Naive B cell (primary cell): ENCODE measurements around the gene STX10. TPM values are rescaled to one million over a fixed set of nuclear protein-coding genes. Genes with fewer than 3 reads are reported as not detected.
A peak's percentile ranks its signal among the peaks of the same experiment; 100 is the strongest.
"Not testable (repeated sequence)": the region's sequence is repeated elsewhere in the genome, so short reads cannot be mapped to it uniquely, and the experiment has no call there.

Experiments
- ATAC-seq, 2 donors: fragments of 150-1000 bp; cut with Tn5 transposase; 2 replicates each; pipeline ENCODE4 v1.10.0; 2021; ENCODE audit warnings: low read depth in 2 of 2, mild to moderate bottlenecking in 2 of 2, moderate library complexity in 2 of 2
- DNase-seq: peaks from one replicate; pipeline ENCODE4 v3.0.0; 2022
- H3K27ac Mint-ChIP-seq, 6 donors: one replicate each; pipeline ENCODE4 v1.8.0; 2020 to 2022; ENCODE audit warnings: mild to moderate bottlenecking in 6 of 6, mixed read lengths in 6 of 6, moderate library complexity in 5 of 6, inconsistent platforms in 2 of 6
- H3K27me3 Mint-ChIP-seq, 3 donors: one replicate each; pipeline ENCODE4 v1.8.0; 2021 to 2022; ENCODE audit warnings: mixed read lengths in 3 of 3, mild to moderate bottlenecking in 1 of 3
- H3K36me3 Mint-ChIP-seq, 2 donors: one replicate each; pipeline ENCODE4 v1.8.0; 2020 to 2022; ENCODE audit warnings: mixed read lengths in 2 of 2, inconsistent platforms in 1 of 2, mild to moderate bottlenecking in 1 of 2
- H3K4me1 Mint-ChIP-seq, 3 donors: one replicate each; pipeline ENCODE4 v1.8.0; 2020 to 2022; ENCODE audit warnings: mixed read lengths in 3 of 3, inconsistent platforms in 1 of 3, mild to moderate bottlenecking in 1 of 3, moderate library complexity in 1 of 3
- H3K4me3 Mint-ChIP-seq, 8 donors: one replicate each; pipeline ENCODE4 v1.8.0; 2020 to 2022; ENCODE audit warnings: mild to moderate bottlenecking in 8 of 8, mixed read lengths in 8 of 8, moderate library complexity in 8 of 8, inconsistent platforms in 2 of 8
- H3K9me3 Mint-ChIP-seq, 7 donors: one replicate each; pipeline ENCODE4 v1.8.0; 2020 to 2022; ENCODE audit warnings: mixed read lengths in 7 of 7, mild to moderate bottlenecking in 5 of 7, inconsistent platforms in 2 of 7, moderate library complexity in 1 of 7
- polyA plus RNA-seq, 6 donors: library from polyadenylated mRNA; unstranded; fragments of 300-500 nt; fragmentation: Illumina TruSeq; gene quantifications; one replicate each; pipeline ENCODE4 v1.2.3, GENCODE V29; 2021; ENCODE audit warnings: low read depth in 6 of 6

Gene STX10, protein sequence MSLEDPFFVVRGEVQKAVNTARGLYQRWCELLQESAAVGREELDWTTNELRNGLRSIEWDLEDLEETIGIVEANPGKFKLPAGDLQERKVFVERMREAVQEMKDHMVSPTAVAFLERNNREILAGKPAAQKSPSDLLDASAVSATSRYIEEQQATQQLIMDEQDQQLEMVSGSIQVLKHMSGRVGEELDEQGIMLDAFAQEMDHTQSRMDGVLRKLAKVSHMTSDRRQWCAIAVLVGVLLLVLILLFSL
- 10 to 100 TPM; 48.2 to 84.3 (median 60.0) TPM for polyA plus RNA-seq

DNA sequence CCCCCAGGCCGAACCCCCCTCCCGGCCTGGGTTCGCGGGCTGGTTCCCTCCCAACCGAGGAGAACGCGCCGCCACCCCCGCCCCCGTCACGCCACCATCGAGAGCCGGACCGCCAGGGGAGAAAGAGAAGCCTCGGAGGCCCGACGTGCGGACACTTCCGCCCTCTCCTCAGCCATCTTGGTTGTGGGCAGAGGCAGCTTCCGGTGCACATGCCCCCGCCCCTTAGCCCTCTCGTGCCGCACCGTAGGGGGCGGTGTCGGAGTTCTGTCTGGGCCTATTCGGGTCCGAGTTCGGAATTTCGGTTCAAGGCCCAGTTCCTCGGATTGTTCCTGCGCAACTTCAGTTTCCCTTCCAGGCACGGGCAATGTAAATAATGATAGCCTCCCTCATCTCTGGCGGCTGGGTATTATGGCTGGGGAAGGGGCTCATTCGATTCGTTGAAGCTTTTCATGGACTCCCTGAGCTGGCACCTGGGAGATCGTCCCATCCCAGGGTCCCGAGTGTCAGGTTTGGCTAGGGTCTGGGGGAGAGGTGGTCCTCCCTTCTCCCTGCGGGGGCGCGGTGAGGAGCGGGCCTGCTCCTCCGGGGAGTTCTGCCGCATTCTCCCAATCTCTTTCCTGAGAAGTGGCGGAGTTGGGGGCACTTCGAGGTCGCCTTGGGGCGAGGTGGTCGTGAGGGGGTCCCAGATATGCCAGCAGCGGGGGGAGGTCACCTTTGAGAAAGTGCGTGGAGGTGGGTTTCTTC is at the start of gene STX10, which contains the start of gene IER2:
TSS of gene STX10 (minus strand) at position 189 of the 744 bp plus-strand sequence. CDS start 202 bp downstream, outside the sequence.
TSS of gene IER2 (plus strand) at position 225 of the 744 bp plus-strand sequence. CDS start 2,776 bp downstream, outside the sequence.
- H3K9me3 Mint-ChIP-seq, result peaks cover 0 to 6% (median 0%) of the 10 kb centered on the region in 7 donors
- peak; percentile 93 for DNase-seq
- peak within 1 kb of the TSS; percentile 89 to 99 (median 98) for H3K4me3 Mint-ChIP-seq
- H3K27ac Mint-ChIP-seq, result peak within 1 kb of the TSS; percentile 99 to 100 (median 100)
- peaks cover 17 to 24% of the 10 kb centered on the region in 2 donors for H3K36me3 Mint-ChIP-seq
- peak; percentile 51 to 52 for ATAC-seq
- H3K4me1 Mint-ChIP-seq, result peaks cover 36 to 62% (median 36%) of the 10 kb centered on the region in 3 donors
- H3K27me3 Mint-ChIP-seq, result peaks cover 0 to 3% (median 0%) of the 10 kb centered on the region in 3 donors

DNA sequence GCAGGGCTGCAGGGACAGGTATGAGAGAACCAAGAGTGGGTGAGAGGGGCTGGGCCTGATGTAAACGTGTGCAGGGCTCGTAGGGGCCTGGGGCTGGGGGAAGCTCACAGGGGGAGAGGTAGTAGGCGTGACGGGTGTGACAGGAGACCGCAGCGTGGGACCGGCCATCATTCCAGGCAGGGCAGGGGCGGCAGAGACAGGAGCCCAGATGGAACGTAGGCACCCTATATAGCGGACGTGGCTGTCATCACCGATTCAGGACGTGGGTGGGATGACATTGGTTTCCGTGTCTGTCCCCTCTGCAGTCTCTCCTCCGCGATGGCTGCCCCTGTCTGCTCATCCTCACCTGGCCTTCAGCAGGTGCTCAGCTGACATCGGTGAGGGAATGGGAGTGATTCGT is 48.5 kb upstream of the STX10 start:
- H3K36me3 Mint-ChIP-seq, result no peaks in the 10 kb centered on the region
- peak overlapping the region in 1 of 8 donors; percentile 35 for H3K4me3 Mint-ChIP-seq
- ATAC-seq (no peak), DNase-seq (no peak)
- no peaks in the 10 kb centered on the region for H3K27me3 Mint-ChIP-seq
- peaks cover 0 to 1% (median 0%) of the 10 kb centered on the region in 7 donors for H3K9me3 Mint-ChIP-seq
- H3K4me1 Mint-ChIP-seq, result peaks cover 11 to 21% (median 21%) of the 10 kb centered on the region in 3 donors
- peak overlapping the region in 2 of 6 donors; percentile 32 to 52 for H3K27ac Mint-ChIP-seq

DNA sequence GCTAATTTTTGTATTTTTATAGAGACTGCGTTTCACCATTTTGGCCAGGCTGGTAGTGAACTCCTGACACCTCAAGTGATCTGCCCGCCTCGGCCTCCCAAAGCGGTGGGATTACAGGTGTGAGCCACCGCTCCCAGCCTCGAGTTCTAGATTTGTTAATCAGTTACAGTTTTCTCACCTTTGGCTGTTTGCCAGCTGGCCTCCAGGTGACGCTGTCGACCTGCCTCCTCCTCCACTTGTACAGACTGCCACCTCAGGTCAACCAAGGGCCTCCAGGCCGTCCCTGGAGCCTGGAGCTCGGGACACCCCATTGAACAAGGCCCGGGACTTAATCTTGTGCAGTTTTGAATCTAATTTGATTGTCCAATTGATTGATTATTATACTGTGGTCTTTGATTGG is 45.5 kb upstream of the STX10 start:
- H3K27ac Mint-ChIP-seq, result peak overlapping the region in 3 of 6 donors; percentile 50 to 77 (median 58)
- no peaks in the 10 kb centered on the region for H3K36me3 Mint-ChIP-seq
- ATAC-seq, result peak; percentile 60 to 71
- no peaks in the 10 kb centered on the region for H3K27me3 Mint-ChIP-seq
- peaks cover 13 to 36% (median 28%) of the 10 kb centered on the region in 3 donors for H3K4me1 Mint-ChIP-seq
- peak overlapping the region in 4 of 8 donors; percentile 30 to 84 (median 46) for H3K4me3 Mint-ChIP-seq
- peak; percentile 46 for DNase-seq
- peaks cover 0 to 2% (median 0%) of the 10 kb centered on the region in 7 donors for H3K9me3 Mint-ChIP-seq

DNA sequence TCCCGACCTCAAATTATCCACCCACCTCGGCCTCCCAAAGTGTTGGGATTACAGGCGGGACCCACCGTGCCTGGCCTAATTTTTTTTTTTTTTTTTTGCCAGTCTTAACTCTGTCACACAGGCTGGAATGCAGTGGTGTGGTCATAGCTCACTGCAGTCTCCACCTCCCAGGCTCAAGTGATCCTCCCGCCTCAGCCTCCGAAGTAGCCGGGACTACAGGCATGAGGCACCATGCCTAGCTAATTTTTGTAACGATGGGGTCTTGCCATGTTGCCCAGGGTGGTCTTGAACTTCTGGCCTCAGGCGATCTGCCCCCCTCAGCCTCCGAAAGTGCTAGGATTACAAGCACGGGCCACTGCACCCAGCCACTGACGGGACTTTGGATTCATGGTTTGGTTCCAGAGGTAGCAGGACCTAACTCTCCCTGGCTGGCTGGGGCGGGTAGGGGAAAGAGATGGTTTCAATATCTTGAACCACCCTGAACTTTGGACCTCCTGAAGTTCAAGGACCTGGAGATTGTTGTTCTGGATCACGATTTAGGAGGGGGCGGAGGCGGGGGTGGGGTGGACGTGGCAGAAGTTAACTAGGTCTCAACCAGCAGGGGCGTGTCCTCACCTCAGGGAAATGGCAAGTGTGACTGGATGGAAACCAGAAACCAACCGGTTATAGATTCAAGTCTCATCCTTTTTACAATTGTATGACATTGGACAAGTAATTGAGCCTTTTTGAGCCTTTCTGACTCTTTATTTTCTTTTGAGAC is 40.8 kb upstream of the STX10 start:
- ATAC-seq (no peak), DNase-seq (no peak)
- H3K27ac Mint-ChIP-seq, result peak overlapping the region in 1 of 6 donors; percentile 24
- peaks cover 18 to 66% (median 33%) of the 10 kb centered on the region in 3 donors for H3K4me1 Mint-ChIP-seq
- peaks cover 0 to 2% (median 0%) of the 10 kb centered on the region in 7 donors for H3K9me3 Mint-ChIP-seq
- H3K27me3 Mint-ChIP-seq, result no peaks in the 10 kb centered on the region
- no peak overlapping the region for H3K4me3 Mint-ChIP-seq
- no peaks in the 10 kb centered on the region for H3K36me3 Mint-ChIP-seq

DNA sequence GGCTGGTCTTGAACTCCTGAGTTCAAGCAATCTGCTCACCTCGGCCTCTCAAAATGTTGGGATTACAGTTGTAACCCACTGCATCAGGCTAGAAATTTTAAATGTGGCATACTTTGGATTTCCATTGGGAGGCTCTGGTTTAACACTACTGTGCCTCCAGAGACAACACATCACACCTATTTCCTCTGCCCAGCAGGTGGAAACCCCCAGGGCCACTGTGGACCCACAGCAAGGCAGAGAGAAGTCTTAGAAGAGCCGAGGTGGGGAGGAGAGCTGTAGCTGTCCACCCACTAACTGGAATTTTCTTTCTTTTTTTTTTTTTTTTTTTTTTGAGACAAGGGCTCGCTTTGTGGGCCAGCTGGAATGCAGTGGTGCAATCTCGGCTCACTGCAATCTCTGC is 39.4 kb upstream of the STX10 start:
- Mint-ChIP-seq H3K27ac (peak overlapping the region in 2 of 6 donors; percentile 38 to 41), H3K9me3 (peaks cover 0 to 2% (median 0%) of the 10 kb centered on the region in 7 donors), H3K4me3 (peak overlapping the region in 2 of 8 donors; percentile 20 to 44), H3K36me3 (no peaks in the 10 kb centered on the region), H3K4me1 (peaks cover 12 to 57% (median 31%) of the 10 kb centered on the region in 3 donors), H3K27me3 (no peaks in the 10 kb centered on the region)
- peak in 1 of 2 donors; percentile 35 for ATAC-seq
- no peak for DNase-seq

DNA sequence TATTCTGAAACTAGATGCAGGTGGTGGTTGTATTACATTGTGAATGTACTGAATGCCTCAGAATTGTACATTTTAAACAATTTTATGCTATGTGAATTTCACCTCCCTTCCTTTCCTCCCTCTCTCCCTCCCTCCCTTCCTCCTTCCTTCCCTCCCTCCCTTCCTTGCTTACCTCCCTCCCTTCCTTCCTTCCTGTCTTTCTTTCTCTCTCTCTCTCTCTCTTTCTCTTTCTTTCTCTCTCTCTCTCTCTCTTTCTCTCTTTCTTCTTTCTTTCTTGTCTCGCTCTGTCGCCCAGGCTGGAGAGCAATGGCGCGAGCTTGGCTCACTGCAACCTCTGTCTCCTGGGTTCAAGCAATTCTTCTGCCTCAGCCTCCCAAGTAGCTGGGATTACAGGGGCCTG is 37.2 kb upstream of the STX10 start:
- Mint-ChIP-seq H3K4me3 (peak overlapping the region in 2 of 8 donors; percentile 59 to 66), H3K9me3 (no peaks in the 10 kb centered on the region), H3K4me1 (peaks cover 7 to 48% (median 21%) of the 10 kb centered on the region in 3 donors), H3K27me3 (no peaks in the 10 kb centered on the region), H3K27ac (peak overlapping the region; percentile 5 to 90 (median 76)), H3K36me3 (no peaks in the 10 kb centered on the region)
- ATAC-seq, result no peak
- no peak for DNase-seq

DNA sequence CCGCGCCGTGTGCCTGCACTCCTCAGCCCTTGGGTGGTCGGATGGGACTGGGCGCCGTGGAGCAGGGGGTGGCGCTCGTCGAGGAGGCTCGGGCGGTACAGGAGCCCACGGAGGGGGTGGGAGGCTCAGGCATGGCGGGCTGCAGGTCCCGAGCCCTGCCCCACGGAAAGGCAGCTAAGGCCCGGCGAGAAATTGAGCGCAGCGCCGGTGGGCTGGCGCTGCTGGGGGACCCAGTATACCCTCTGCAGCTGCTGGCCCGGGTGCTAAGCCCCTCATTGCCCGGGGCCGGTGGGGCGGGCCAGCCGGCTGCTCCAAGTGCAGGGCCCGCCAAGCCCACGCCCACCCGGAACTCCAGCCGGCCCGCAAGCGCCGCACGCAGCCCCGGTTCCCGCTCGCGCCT is 36.5 kb upstream of the STX10 start:
- not testable (repeated sequence) for H3K27me3 Mint-ChIP-seq, ATAC-seq, H3K36me3 Mint-ChIP-seq, H3K27ac Mint-ChIP-seq, H3K4me3 Mint-ChIP-seq, DNase-seq, H3K9me3 Mint-ChIP-seq
- peaks cover 13 to 54% (median 28%) of the 10 kb centered on the region in 3 donors for H3K4me1 Mint-ChIP-seq

DNA sequence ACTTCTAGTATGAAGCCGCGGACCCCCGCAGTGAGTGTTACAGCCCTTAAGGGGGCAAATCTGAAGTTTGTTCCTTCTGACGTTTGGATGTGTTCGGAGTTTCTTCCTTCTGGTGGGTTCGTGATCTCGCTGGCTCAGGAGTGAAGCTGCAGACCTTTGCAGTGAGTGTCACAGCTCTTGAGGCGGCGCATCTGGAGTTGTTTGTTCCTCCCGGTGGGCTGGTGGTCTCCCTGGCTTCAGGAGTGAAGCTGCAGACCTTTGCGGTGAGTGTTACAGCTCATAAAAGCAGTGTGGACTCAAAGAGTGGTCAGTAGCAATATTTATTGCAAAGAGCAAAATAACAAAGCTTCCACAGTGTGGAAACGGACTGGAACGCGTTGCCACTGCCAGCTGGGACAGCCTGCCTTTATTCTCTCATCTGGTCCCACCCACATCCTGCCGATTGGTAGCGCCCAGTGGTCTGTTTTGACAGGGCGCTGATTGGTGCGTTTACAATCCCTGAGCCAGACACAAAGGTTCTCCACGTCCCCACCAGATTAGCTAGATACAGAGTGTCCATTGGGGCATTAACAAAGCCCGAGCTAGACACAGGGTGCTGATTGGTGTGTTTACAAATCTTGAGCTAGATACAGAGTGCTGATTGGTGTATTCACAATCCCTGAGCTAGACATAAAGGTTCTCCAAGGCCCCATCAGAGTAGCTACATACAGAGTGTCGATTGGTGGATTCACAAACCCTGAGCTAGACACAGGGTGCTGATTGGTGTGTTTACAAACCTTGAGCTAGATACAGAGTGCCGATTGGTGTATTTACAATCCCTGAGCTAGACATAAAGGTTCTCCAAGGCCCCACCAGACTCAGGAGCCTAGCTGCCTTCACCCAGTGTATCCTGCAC is 35.8 kb upstream of the STX10 start:
- H3K4me3 Mint-ChIP-seq, result peak overlapping the region in 1 of 8 donors; percentile 29
- peaks cover 15 to 53% (median 30%) of the 10 kb centered on the region in 3 donors for H3K4me1 Mint-ChIP-seq
- not testable (repeated sequence) for DNase-seq, ATAC-seq, H3K27me3 Mint-ChIP-seq, H3K27ac Mint-ChIP-seq, H3K36me3 Mint-ChIP-seq, H3K9me3 Mint-ChIP-seq

DNA sequence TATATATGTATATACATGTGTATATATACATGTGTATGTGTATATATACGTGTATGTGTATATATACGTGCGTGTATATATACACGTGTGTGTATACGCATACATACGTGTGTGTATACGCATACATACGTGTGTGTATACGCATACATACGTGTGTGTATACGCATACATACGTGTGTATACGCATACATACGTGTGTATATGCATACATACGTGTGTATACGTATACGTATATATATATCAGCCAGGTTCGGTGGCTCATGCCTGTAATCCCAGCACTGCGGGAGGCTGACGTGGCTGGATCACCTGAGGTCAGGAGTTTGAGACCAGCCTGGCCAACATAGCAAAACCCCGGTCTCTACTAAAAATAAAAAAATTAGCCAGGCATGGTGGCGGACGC is 34.8 kb upstream of the STX10 start:
- H3K4me3 Mint-ChIP-seq, result not testable (repeated sequence)

DNA sequence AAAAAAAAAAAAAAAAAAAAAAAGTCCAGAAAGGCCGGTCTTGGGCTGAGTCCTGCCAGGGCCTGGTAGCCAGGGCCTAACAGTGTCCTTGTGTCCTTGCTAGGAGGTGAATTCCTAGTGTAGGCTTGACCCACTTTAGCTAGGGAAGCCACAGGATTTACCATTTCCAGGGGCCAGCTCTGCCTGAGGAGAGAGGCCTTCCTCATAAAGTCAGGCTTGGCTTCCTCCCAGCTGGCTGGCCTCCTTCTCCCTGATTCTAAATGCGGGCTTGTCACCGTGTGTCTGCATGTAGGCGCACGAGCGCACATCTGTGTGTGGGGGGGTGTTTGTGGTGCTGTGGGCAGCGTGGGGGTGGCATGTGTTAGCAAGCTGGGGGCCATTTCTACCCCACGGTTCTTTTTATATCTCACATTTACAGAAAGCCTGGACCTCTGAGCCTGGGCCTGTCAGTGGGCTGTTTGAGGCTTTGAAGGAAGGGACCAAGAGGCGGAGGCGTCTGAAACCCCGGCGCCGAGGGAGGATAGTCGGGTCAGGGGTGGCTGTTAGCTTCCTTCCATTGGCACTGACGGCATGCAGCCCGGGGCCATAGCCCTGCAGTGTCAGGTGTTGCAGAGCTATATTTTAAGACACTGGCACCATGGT is 31.7 kb upstream of the STX10 start:
- no peaks in the 10 kb centered on the region for H3K27me3 Mint-ChIP-seq
- no peaks in the 10 kb centered on the region for H3K36me3 Mint-ChIP-seq
- H3K27ac Mint-ChIP-seq, result peak overlapping the region in 5 of 6 donors; percentile 24 to 96 (median 92)
- H3K4me1 Mint-ChIP-seq, result peaks cover 21 to 42% (median 24%) of the 10 kb centered on the region in 3 donors
- peak overlapping the region in 7 of 8 donors; percentile 55 to 89 (median 74) for H3K4me3 Mint-ChIP-seq
- ATAC-seq (peak; percentile 67 to 77), DNase-seq (no peak)
- H3K9me3 Mint-ChIP-seq, result no peaks in the 10 kb centered on the region

More for the DNA sequence above, 34.8 kb upstream of the STX10 start:
- not testable (repeated sequence) for DNase-seq, H3K27ac Mint-ChIP-seq, H3K9me3 Mint-ChIP-seq, H3K36me3 Mint-ChIP-seq, H3K27me3 Mint-ChIP-seq, ATAC-seq
- H3K4me1 Mint-ChIP-seq, result peaks cover 24 to 58% (median 40%) of the 10 kb centered on the region in 3 donors

DNA sequence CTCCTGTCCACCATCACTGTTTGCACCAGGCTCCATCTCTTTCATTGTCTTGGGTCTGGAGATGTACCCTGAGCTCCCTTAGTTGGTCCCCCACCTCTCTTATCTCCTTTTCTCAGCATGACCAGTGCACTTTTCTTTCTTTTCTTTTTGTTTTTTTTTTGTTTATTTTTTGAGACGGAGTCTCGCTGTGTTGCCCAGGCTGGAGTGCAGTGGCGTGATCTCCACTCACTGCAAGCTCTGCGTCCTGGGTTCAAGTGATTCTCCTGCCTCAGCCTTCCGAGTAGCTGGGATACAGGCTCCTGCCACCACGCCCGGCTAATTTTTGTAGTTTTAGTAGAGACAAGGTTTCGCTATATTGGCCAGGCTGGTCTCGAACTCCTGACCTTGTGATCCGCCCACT is 28.1 kb upstream of the STX10 start:
- H3K4me3 Mint-ChIP-seq, H3K27ac Mint-ChIP-seq, DNase-seq, H3K9me3 Mint-ChIP-seq, ATAC-seq, H3K36me3 Mint-ChIP-seq, H3K27me3 Mint-ChIP-seq: not testable (repeated sequence)
- peaks cover 21 to 61% (median 30%) of the 10 kb centered on the region in 3 donors for H3K4me1 Mint-ChIP-seq

DNA sequence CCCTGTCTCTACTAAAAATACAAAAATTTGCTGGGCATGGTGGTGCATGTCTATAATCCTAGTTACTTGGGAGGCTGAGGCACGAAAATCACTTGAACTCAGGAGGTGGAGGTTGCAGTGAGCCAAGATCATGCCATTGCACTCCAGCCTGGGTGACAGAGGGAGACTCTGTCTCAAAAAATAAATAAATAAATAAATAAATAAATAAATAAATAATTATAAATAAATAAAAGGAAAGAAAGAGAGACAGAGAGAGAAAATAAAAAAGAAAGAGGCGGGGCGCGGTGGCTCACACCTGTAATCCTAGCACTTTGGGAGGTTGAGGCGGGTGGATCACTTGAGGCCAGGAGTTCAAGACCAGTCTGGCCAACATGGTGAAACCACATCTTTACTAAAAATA is 27.4 kb upstream of the STX10 start:
- ATAC-seq, DNase-seq, H3K9me3 Mint-ChIP-seq, H3K4me3 Mint-ChIP-seq, H3K27me3 Mint-ChIP-seq, H3K36me3 Mint-ChIP-seq: not testable (repeated sequence)
- Mint-ChIP-seq H3K27ac (peak overlapping the region in 1 of 6 donors; percentile 57), H3K4me1 (peaks cover 27 to 66% (median 37%) of the 10 kb centered on the region in 3 donors)
